ENCODE results near the gene PLXNC1.
A peak's percentile ranks its signal among the peaks of the same experiment; 100 is the strongest.

The PLXNC1 gene

GRCh38 chr12:94285943-94286582, 137.7 kb downstream of the PLXNC1 start:
- Histone ChIP-seq H3K9me3 (ENCODE audit: control insufficient read depth, insufficient read depth, low read length) (no peaks in the 10 kb centered on the region), H3K9ac (ENCODE audit: low read depth, low read length) (no peak overlapping the region), H3K36me3 (ENCODE audit: insufficient read depth, low read length) (no peaks in the 10 kb centered on the region), H3K4me1 (ENCODE audit: insufficient read depth, low read length) (peaks cover 22% of the 10 kb centered on the region)

- Histone ChIP-seq H3K9ac (ENCODE audit: low read depth, low read length) (no peak overlapping the region), H3K4me1 (ENCODE audit: insufficient read depth, low read length) (peaks cover 22% of the 10 kb centered on the region), H3K36me3 (ENCODE audit: insufficient read depth, low read length) (no peaks in the 10 kb centered on the region), H3K9me3 (ENCODE audit: control insufficient read depth, insufficient read depth, low read length) (no peaks in the 10 kb centered on the region)
Measured at GRCh38 chr12:94286583-94287244, 138.3 kb downstream of the PLXNC1 start.

- Histone ChIP-seq H3K36me3 (ENCODE audit: insufficient read depth, low read length) (no peaks in the 10 kb centered on the region), H3K9me3 (ENCODE audit: control insufficient read depth, insufficient read depth, low read length) (no peaks in the 10 kb centered on the region), H3K4me1 (ENCODE audit: insufficient read depth, low read length) (peaks cover 22% of the 10 kb centered on the region), H3K9ac (ENCODE audit: low read depth, low read length) (no peak overlapping the region)
Measured at GRCh38 chr12:94287245-94287628, 138.9 kb downstream of the PLXNC1 start.

- Histone ChIP-seq H3K36me3 (ENCODE audit: insufficient read depth, low read length) (no peaks in the 10 kb centered on the region), H3K9ac (ENCODE audit: low read depth, low read length) (no peak overlapping the region), H3K4me1 (ENCODE audit: insufficient read depth, low read length) (peaks cover 22% of the 10 kb centered on the region), H3K9me3 (ENCODE audit: control insufficient read depth, insufficient read depth, low read length) (no peaks in the 10 kb centered on the region)
Measured at GRCh38 chr12:94289461-94290312, 141.3 kb downstream of the PLXNC1 start.

DNA sequence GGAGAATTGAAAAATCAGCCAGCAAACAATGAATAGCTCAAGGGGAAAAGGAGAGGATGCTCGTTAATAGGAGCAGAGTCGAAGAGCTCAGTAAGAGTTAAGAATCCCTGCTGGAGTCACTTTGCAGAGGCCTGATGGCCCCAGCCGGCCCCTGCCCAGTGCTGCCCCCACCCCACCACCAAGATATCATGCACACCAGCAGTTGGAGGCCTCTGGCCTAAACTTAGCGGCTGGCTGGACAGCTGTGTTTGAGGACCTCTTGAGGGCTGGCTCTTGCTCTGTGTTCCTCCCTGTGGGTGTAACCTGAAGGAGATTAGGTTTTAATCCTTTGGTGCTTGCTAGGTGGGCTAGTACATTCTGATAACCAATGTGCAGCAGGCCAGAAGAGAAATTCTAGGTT, 142.0 kb downstream of the PLXNC1 start:
- Histone ChIP-seq H3K9ac (ENCODE audit: low read depth, low read length) (no peak overlapping the region), H3K4me1 (ENCODE audit: insufficient read depth, low read length) (peaks cover 22% of the 10 kb centered on the region), H3K9me3 (ENCODE audit: control insufficient read depth, insufficient read depth, low read length) (no peaks in the 10 kb centered on the region), H3K36me3 (ENCODE audit: insufficient read depth, low read length) (no peaks in the 10 kb centered on the region)

DNA sequence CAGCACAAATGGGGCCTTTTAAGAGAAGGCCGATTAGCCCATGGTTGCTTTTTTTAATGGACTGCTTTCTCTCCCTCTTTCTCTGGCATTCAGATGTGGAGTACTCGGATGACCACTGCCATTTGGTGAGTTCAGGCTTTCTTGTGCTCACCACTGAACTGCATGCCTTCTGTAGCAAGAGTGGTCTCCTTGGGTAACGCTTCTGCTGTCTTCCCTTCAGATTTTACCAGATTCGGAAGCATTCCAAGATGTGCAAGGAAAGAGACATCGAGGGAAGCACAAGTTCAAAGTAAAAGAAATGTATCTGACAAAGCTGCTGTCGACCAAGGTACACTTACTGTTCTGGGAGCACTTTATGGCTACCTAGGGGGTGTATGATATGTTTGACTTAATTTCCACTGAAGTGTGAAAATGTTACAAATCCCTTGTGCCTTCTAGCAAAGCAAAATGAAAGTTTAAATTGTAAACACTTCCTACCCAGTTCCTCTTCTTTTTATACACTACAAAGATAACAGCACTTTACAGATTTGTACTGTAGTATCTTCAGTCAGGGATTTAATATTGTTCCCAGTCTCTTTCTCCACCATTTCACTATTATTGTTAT, 148.8 kb downstream of the PLXNC1 start:
- Histone ChIP-seq H3K36me3 (ENCODE audit: insufficient read depth, low read length) (no peaks in the 10 kb centered on the region; the same call in none of the 2 replicates), H3K9ac (ENCODE audit: low read depth, low read length) (no peak overlapping the region), H3K4me1 (ENCODE audit: insufficient read depth, low read length) (no peaks in the 10 kb centered on the region), H3K9me3 (ENCODE audit: control insufficient read depth, insufficient read depth, low read length) (no peaks in the 10 kb centered on the region)

- no peak overlapping the region for H3K9ac ChIP-seq (ENCODE audit: low read depth, low read length)
- H3K9me3 ChIP-seq (ENCODE audit: control insufficient read depth, insufficient read depth, low read length), result no peaks in the 10 kb centered on the region
- H3K4me1 ChIP-seq (ENCODE audit: insufficient read depth, low read length), result no peaks in the 10 kb centered on the region
- H3K36me3 ChIP-seq (ENCODE audit: insufficient read depth, low read length), result no peaks in the 10 kb centered on the region; the same call in none of the 2 replicates
Measured at GRCh38 chr12:94297876-94298505, 149.6 kb downstream of the PLXNC1 start.

- Histone ChIP-seq H3K36me3 (ENCODE audit: insufficient read depth, low read length) (no peaks in the 10 kb centered on the region; the same call in none of the 2 replicates), H3K9ac (ENCODE audit: low read depth, low read length) (no peak overlapping the region), H3K4me1 (ENCODE audit: insufficient read depth, low read length) (peaks cover 15% of the 10 kb centered on the region), H3K9me3 (ENCODE audit: control insufficient read depth, insufficient read depth, low read length) (no peaks in the 10 kb centered on the region)
Measured at GRCh38 chr12:94299846-94300245, 151.5 kb downstream of the PLXNC1 start.

GRCh38 chr12:94304012-94304411, 155.6 kb downstream of the PLXNC1 start:
- no peaks in the 10 kb centered on the region; the same call in none of the 2 replicates for H3K36me3 ChIP-seq (ENCODE audit: insufficient read depth, low read length)
- H3K9ac ChIP-seq (ENCODE audit: low read depth, low read length), result no peak overlapping the region

GRCh38 chr12:94304566-94305061, 156.2 kb downstream of the PLXNC1 start:
- no peak overlapping the region; the same call in 1 of the 2 replicates for H3K9ac ChIP-seq (ENCODE audit: low read depth, low read length)
- H3K4me1 ChIP-seq (ENCODE audit: insufficient read depth, low read length), result peaks cover 27% of the 10 kb centered on the region
- no peaks in the 10 kb centered on the region; the same call in 1 of the 2 replicates for H3K36me3 ChIP-seq (ENCODE audit: insufficient read depth, low read length)
- H3K9me3 ChIP-seq (ENCODE audit: control insufficient read depth, insufficient read depth, low read length), result no peaks in the 10 kb centered on the region

More at GRCh38 chr12:94304012-94304411, 155.6 kb downstream of the PLXNC1 start:
- no peaks in the 10 kb centered on the region for H3K9me3 ChIP-seq (ENCODE audit: control insufficient read depth, insufficient read depth, low read length)
- H3K4me1 ChIP-seq (ENCODE audit: insufficient read depth, low read length), result peaks cover 27% of the 10 kb centered on the region

DNA sequence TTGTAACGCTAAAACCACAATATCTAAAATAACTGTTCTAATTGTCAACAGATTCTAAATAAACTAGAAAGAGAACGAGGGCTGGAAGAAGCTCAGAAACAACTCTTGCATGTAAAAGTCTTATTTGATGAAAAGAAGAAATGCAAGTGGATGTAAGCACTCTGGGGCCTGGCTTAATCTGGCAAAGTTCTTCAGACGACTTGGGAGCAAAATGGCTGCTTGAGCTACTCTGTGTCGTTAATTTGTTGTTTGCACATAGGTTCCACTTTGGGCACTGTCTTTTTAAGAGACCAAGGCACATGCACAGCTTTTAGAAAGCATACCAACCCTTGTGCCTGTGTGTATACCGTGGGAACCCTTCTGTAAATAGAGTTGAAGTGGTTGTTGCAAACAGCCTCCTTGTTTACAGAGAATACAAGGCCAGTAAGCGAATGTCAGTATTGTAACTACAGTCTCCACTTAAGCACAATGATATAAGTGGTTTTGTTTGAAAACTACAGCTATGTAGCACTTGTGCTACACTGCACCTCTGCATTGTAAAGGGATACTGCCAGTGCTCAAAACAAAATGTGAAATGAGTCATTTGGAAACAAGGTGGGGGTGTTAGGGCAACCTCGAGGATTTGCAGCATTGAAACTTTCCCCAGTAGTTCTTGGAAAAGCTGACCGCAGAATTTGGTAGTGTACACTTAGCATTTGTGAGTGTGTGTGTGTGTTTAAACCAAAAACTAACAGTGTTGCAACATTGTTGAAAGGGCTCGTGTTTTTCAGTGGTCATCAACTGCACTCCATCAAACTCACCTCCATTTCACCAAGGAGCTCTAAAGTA, 157.0 kb downstream of the PLXNC1 start:
- Histone ChIP-seq H3K36me3 (ENCODE audit: insufficient read depth, low read length) (no peaks in the 10 kb centered on the region; the same call in 1 of the 2 replicates), H3K9me3 (ENCODE audit: control insufficient read depth, insufficient read depth, low read length) (no peaks in the 10 kb centered on the region), H3K4me1 (ENCODE audit: insufficient read depth, low read length) (peaks cover 27% of the 10 kb centered on the region), H3K9ac (ENCODE audit: low read depth, low read length) (peak overlapping the region; percentile 6; the same call in 1 of the 2 replicates)

DNA sequence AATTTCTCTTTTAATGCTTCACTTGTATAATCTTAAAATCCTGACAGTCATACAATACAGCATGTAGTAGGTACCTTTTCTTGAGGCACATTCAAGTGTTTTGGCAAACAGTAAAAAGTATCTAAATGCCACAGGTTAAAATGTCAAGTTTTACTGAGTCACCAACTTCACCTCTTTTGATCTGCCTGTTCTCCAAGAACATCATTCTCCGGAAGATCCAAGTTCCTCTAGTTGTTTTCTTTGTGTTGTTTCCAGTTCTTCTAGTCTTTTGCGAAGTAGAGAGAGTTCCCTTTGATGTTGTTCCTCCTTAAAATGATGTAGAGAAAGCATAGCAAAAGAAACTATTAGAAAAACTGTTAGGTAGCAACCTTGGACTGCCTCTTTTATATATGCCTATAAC, 160.2 kb downstream of the PLXNC1 start:
- H3K9me3 ChIP-seq (ENCODE audit: control insufficient read depth, insufficient read depth, low read length), result no peaks in the 10 kb centered on the region
- H3K36me3 ChIP-seq (ENCODE audit: insufficient read depth, low read length), result no peaks in the 10 kb centered on the region
- no peak overlapping the region for H3K9ac ChIP-seq (ENCODE audit: low read depth, low read length)
- peaks cover 24% of the 10 kb centered on the region for H3K4me1 ChIP-seq (ENCODE audit: insufficient read depth, low read length)

DNA sequence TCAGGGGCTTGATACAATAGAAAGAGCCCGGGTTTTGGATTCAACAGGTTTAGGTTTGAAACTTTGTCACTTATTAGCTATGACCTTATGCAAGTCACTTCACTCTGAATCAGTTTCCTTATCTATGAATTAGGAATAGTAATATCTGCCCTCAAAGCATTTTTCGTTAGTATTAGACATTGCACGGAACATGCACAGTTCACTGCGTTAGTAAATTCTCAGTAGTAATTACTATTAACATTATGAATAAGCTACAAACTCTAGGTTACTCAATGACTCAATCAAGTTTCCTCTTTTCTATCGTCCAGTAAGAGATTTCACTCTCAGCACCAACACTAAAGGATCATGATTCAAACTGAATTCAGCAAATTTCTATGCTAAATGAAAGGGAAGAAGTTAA, 161.0 kb downstream of the PLXNC1 start:
- no peak overlapping the region for H3K9ac ChIP-seq (ENCODE audit: low read depth, low read length)
- H3K36me3 ChIP-seq (ENCODE audit: insufficient read depth, low read length), result no peaks in the 10 kb centered on the region
- peaks cover 17% of the 10 kb centered on the region for H3K4me1 ChIP-seq (ENCODE audit: insufficient read depth, low read length)
- no peaks in the 10 kb centered on the region for H3K9me3 ChIP-seq (ENCODE audit: control insufficient read depth, insufficient read depth, low read length)

Data from ES-I3 (cell line).